ENCODE data around the gene WDR77.

Gene WDR77

GRCh38 chr1:111471012-111471411, 22.0 kb upstream of the WDR77 start:
- no peak for TF ChIP-seq CTCF (IDR thresholded peaks at IDR 0.05; ENCODE audit: low read length, missing control alignments)
- DNase-seq (ENCODE audit: low read depth) = no peak
- H3K4me3 ChIP-seq (replicated peaks; ENCODE audit: low read depth, low read length) = no peak overlapping the region

GRCh38 chr1:111470596-111470995, 21.5 kb upstream of the WDR77 start:
- TF ChIP-seq CTCF (IDR thresholded peaks at IDR 0.05; ENCODE audit: low read length, missing control alignments) = no peak
- DNase-seq (ENCODE audit: low read depth) = no peak
- no peak overlapping the region for H3K4me3 ChIP-seq (replicated peaks; ENCODE audit: low read depth, low read length)

GRCh38 chr1:111469539-111469938, 20.5 kb upstream of the WDR77 start:
- no peak for DNase-seq (ENCODE audit: low read depth)
- TF ChIP-seq CTCF (IDR thresholded peaks at IDR 0.05; ENCODE audit: low read length, missing control alignments) = no peak
- H3K4me3 ChIP-seq (replicated peaks; ENCODE audit: low read depth, low read length) = no peak overlapping the region

GRCh38 chr1:111468717-111469100, 19.7 kb upstream of the WDR77 start:
- no peak for DNase-seq (ENCODE audit: low read depth)
- H3K4me3 ChIP-seq (replicated peaks; ENCODE audit: low read depth, low read length) = no peak overlapping the region
- no peak for TF ChIP-seq CTCF (IDR thresholded peaks at IDR 0.05; ENCODE audit: low read length, missing control alignments)

- no peak for TF ChIP-seq CTCF (IDR thresholded peaks at IDR 0.05; ENCODE audit: low read length, missing control alignments)
- no peak overlapping the region for H3K4me3 ChIP-seq (replicated peaks; ENCODE audit: low read depth, low read length)
- no peak for DNase-seq (ENCODE audit: low read depth)
Observed at GRCh38 chr1:111467865-111468716, 19.0 kb upstream of the WDR77 start.

- H3K4me3 ChIP-seq (replicated peaks; ENCODE audit: low read depth, low read length) = no peak overlapping the region
- no peak for DNase-seq (ENCODE audit: low read depth)
- TF ChIP-seq CTCF (IDR thresholded peaks at IDR 0.05; ENCODE audit: low read length, missing control alignments) = no peak
Observed at GRCh38 chr1:111466480-111466879, 17.4 kb upstream of the WDR77 start.

GRCh38 chr1:111465754-111466153, 16.7 kb upstream of the WDR77 start:
- no peak overlapping the region for H3K4me3 ChIP-seq (replicated peaks; ENCODE audit: low read depth, low read length)
- no peak for TF ChIP-seq CTCF (IDR thresholded peaks at IDR 0.05; ENCODE audit: low read length, missing control alignments)
- no peak for DNase-seq (ENCODE audit: low read depth)
